ENCODE results near the gene ECHDC3. TPM values are rescaled to one million over a fixed set of nuclear protein-coding genes. Genes with fewer than 3 reads are reported as not detected.
A peak's percentile ranks its signal among the peaks of the same experiment; 100 is the strongest.

Gene ECHDC3
- total RNA-seq, 4 donors from 2014 or later: 7.9 to 30.6 (median 19.7) TPM

- intact Hi-C loops (cut with DNase I): no loop called here
- no peak for TF ChIP-seq EP300 (IDR thresholded peaks at IDR 0.05)
- peak; percentile 49 to 73 (median 57) for TF ChIP-seq CTCF (IDR thresholded peaks at IDR 0.05)
- TF ChIP-seq POLR2AphosphoS5 (IDR thresholded peaks at IDR 0.05): no peak
- Histone ChIP-seq H3K4me1 (no peaks in the 10 kb centered on the region), H3K27me3 (peaks cover 0 to 14% (median 0%) of the 10 kb centered on the region in 4 donors), H3K36me3 (no peaks in the 10 kb centered on the region), H3K27ac (replicated peaks in 1 of 4) (no peak overlapping the region), H3K9me3 (no peaks in the 10 kb centered on the region), H3K4me3 (no peak overlapping the region)
- no peak for DNase-seq (ENCODE audit: extremely low spot score)
- 71% methylated on average over 15 of the region's 18 CpGs for WGBS
Observed at GRCh38 chr10:11782793-11783557, 40.8 kb downstream of the ECHDC3 start.

- 100% methylated on average over 4 of the region's 7 CpGs for WGBS
Observed at GRCh38 chr10:11783558-11783865, 41.3 kb downstream of the ECHDC3 start.

GRCh38 chr10:11787374-11787773, 45.2 kb downstream of the ECHDC3 start:
- DNase-seq (ENCODE audit: extremely low spot score): no peak
- TF ChIP-seq EP300 (IDR thresholded peaks at IDR 0.05): no peak
- TF ChIP-seq CTCF (IDR thresholded peaks at IDR 0.05): no peak
- TF ChIP-seq POLR2A (IDR thresholded peaks at IDR 0.05; ENCODE audit: low read depth): no peak
- TF ChIP-seq POLR2AphosphoS5 (IDR thresholded peaks at IDR 0.05): no peak
- H3K9me3 ChIP-seq: no peaks in the 10 kb centered on the region
- 90% methylated on average over 9 of the region's 9 CpGs for WGBS
- peaks cover 0 to 4% (median 0%) of the 10 kb centered on the region in 4 donors for H3K4me1 ChIP-seq
- intact Hi-C loops (cut with DNase I): no loop called here
- H3K36me3 ChIP-seq: no peaks in the 10 kb centered on the region
- no peak overlapping the region for H3K27ac ChIP-seq (replicated peaks in 1 of 4)
- no peak overlapping the region for H3K4me3 ChIP-seq
- H3K27me3 ChIP-seq: peaks cover 0 to 24% (median 0%) of the 10 kb centered on the region in 4 donors

More at GRCh38 chr10:11783558-11783865, 41.3 kb downstream of the ECHDC3 start:
- TF ChIP-seq POLR2A (IDR thresholded peaks at IDR 0.05; ENCODE audit: low read depth) (no peak), EP300 (IDR thresholded peaks at IDR 0.05) (no peak), POLR2AphosphoS5 (IDR thresholded peaks at IDR 0.05) (no peak), CTCF (IDR thresholded peaks at IDR 0.05) (no peak)
- H3K9me3 ChIP-seq: no peaks in the 10 kb centered on the region
- intact Hi-C loops (cut with DNase I): no loop called here
- H3K27me3 ChIP-seq: peaks cover 0 to 15% (median 0%) of the 10 kb centered on the region in 4 donors
- H3K27ac ChIP-seq (replicated peaks in 1 of 4): no peak overlapping the region
- no peak overlapping the region for H3K4me3 ChIP-seq
- DNase-seq (ENCODE audit: extremely low spot score): no peak
- H3K4me1 ChIP-seq: no peaks in the 10 kb centered on the region
- no peaks in the 10 kb centered on the region for H3K36me3 ChIP-seq

GRCh38 chr10:11787846-11788245, 45.7 kb downstream of the ECHDC3 start:
- WGBS: 83% methylated on average over 4 of the region's 10 CpGs
- Histone ChIP-seq H3K9me3 (no peaks in the 10 kb centered on the region), H3K27me3 (peaks cover 0 to 24% (median 0%) of the 10 kb centered on the region in 4 donors), H3K4me1 (peaks cover 0 to 4% (median 0%) of the 10 kb centered on the region in 4 donors), H3K27ac (replicated peaks in 1 of 4) (no peak overlapping the region), H3K4me3 (no peak overlapping the region), H3K36me3 (no peaks in the 10 kb centered on the region)
- TF ChIP-seq POLR2AphosphoS5 (IDR thresholded peaks at IDR 0.05): no peak
- TF ChIP-seq EP300 (IDR thresholded peaks at IDR 0.05): no peak
- no peak for TF ChIP-seq CTCF (IDR thresholded peaks at IDR 0.05)
- TF ChIP-seq POLR2A (IDR thresholded peaks at IDR 0.05; ENCODE audit: low read depth): no peak
- intact Hi-C loops (cut with DNase I): no loop called here
- no peak for DNase-seq (ENCODE audit: extremely low spot score)

Measured in esophagus muscularis mucosa (tissue), 4 donors.